Measurements from ENCODE around the gene ERC2.

The ERC2 gene

DNA sequence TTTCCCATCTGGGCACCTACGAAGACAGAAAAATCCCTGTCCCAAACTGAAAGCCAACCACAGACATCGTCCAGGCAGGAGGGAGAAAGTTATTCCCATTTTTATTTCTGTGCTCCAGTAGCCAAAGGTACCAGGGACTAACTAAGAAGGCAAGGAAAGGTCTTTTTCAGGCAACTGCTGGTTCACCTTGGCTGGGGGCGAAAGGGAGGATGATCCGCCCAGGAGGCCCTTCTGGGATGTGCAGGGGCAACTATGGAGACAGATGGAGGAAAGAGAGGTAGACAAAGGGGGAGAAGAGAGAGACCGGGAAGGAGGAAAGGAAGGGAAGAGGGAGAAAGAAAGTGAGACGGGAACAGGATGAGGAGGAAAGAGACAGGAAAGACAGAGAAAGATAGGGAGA lies 994.5 kb downstream of the ERC2 start:
- H3K4me3 ChIP-seq (ENCODE audit: severe bottlenecking) = no peak overlapping the region
- H3K27ac ChIP-seq (ENCODE audit: poor library complexity, severe bottlenecking) = no peak overlapping the region
- peaks cover 8% of the 10 kb centered on the region for H3K4me1 ChIP-seq (ENCODE audit: insufficient read depth, poor library complexity, severe bottlenecking)
- ATAC-seq (ENCODE audit: low read depth) (no peak), DNase-seq (ENCODE audit: low spot score) (no peak)
- peaks cover 39% of the 10 kb centered on the region for H3K36me3 ChIP-seq (ENCODE audit: low read depth)
- no peaks in the 10 kb centered on the region for H3K27me3 ChIP-seq (ENCODE audit: insufficient read depth, poor library complexity, severe bottlenecking)
- H3K9me3 ChIP-seq (ENCODE audit: severe bottlenecking) = no peaks in the 10 kb centered on the region
- TF ChIP-seq, protein P1, sequence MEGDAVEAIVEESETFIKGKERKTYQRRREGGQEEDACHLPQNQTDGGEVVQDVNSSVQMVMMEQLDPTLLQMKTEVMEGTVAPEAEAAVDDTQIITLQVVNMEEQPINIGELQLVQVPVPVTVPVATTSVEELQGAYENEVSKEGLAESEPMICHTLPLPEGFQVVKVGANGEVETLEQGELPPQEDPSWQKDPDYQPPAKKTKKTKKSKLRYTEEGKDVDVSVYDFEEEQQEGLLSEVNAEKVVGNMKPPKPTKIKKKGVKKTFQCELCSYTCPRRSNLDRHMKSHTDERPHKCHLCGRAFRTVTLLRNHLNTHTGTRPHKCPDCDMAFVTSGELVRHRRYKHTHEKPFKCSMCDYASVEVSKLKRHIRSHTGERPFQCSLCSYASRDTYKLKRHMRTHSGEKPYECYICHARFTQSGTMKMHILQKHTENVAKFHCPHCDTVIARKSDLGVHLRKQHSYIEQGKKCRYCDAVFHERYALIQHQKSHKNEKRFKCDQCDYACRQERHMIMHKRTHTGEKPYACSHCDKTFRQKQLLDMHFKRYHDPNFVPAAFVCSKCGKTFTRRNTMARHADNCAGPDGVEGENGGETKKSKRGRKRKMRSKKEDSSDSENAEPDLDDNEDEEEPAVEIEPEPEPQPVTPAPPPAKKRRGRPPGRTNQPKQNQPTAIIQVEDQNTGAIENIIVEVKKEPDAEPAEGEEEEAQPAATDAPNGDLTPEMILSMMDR (IDR thresholded peaks at IDR 0.05; ENCODE audit: poor library complexity, severe bottlenecking) = no peak

DNA sequence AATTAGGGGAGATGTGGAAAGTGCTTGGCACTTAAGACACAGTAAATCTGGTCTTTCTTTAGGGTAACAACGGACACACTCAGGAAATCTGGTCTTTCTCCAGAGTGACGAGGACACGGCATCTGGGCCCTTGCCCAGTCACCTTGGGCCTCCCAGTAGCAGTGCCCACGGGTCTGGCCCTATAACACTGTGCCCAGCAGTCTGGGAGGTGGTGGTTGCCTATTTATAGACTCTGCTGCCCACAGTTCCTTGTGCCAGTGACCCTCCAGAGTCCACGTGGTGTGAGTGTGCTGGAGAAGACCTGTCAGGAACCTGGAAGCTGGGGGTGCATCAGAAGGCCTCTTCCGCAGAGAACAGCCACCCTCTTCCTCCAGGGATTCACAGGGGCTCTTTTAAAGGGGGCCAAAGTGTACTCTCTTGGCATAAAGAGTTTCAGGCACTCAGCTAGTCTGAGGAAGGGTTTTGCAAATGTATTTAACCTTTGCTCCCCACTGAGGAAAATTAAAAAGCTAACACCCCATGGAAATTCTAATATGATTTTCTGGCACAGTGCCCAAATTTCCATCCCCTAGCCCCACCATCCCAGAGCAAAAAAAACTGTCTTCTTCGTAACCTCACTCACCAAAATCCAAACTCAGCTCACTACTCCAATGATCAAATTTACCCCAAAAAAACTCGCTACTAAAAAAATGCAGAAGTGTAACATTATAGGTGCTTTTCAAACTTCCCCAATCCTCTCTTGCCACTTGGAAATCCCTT lies 996.6 kb downstream of the ERC2 start:
- H3K36me3 ChIP-seq (ENCODE audit: low read depth) = peaks cover 22% of the 10 kb centered on the region
- no peak overlapping the region for H3K27ac ChIP-seq (ENCODE audit: poor library complexity, severe bottlenecking)
- TF ChIP-seq, protein P1 (IDR thresholded peaks at IDR 0.05; ENCODE audit: poor library complexity, severe bottlenecking) = no peak
- DNase-seq (ENCODE audit: low spot score) = no peak
- ATAC-seq (ENCODE audit: low read depth) = no peak
- no peak overlapping the region for H3K4me3 ChIP-seq (ENCODE audit: severe bottlenecking)
- peaks cover 17% of the 10 kb centered on the region for H3K4me1 ChIP-seq (ENCODE audit: insufficient read depth, poor library complexity, severe bottlenecking)
- H3K27me3 ChIP-seq (ENCODE audit: insufficient read depth, poor library complexity, severe bottlenecking) = no peaks in the 10 kb centered on the region
- H3K9me3 ChIP-seq (ENCODE audit: severe bottlenecking) = no peaks in the 10 kb centered on the region

DNA sequence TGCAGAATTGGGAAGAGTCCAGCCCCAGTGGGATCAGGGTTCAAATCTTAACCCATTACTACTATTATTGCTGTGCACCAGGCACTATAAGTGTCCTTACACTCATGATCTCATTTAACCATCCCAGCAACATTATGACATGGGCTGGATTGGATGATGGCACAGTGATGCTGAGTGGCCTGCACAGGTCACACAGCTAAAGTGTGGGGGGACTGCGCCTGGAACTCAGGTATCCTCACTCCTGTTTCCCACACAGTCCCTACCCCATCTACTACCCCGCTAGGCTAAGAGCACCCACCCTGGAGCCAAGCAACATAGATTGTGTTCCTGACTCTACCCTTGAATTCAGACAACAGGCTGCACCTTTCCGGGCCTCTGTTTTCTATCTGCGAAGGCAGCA lies 997.2 kb downstream of the ERC2 start:
- Histone ChIP-seq H3K4me3 (ENCODE audit: severe bottlenecking) (no peak overlapping the region), H3K27me3 (ENCODE audit: insufficient read depth, poor library complexity, severe bottlenecking) (no peaks in the 10 kb centered on the region), H3K27ac (ENCODE audit: poor library complexity, severe bottlenecking) (no peak overlapping the region), H3K9me3 (ENCODE audit: severe bottlenecking) (no peaks in the 10 kb centered on the region), H3K36me3 (ENCODE audit: low read depth) (peaks cover 23% of the 10 kb centered on the region), H3K4me1 (ENCODE audit: insufficient read depth, poor library complexity, severe bottlenecking) (peaks cover 18% of the 10 kb centered on the region)
- TF ChIP-seq, protein P1 (IDR thresholded peaks at IDR 0.05; ENCODE audit: poor library complexity, severe bottlenecking) = no peak
- no peak for ATAC-seq (ENCODE audit: low read depth)
- DNase-seq (ENCODE audit: low spot score) = no peak

DNA sequence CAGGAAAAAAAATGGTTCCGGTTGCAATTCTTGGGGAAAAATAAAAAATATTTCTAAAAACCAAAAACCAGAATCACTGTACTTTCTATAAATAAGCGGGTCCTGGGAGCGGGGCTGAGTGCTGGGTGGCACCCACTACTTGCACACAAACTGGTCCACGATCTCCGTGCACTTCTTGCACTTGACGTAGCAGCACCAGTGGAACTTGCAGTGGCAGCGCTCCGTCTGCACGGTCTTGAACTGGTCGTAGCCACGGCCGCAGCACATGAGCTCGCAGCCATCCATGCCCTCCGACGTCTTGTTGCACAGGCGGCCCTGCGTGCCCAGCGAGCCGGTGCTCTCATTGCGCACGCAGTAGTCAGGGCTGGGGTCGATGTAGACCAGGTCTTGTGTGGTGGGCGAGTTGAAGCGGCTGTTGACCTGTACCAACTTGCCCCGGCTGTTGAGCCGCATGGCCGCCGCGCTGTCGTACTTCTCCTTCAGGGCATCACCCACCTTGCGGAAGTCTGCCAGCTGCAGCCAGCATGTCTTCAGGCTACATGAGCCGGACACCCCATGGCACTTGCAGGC lies 998.2 kb downstream of the ERC2 start:
- DNase-seq (ENCODE audit: low spot score) (no peak), ATAC-seq (ENCODE audit: low read depth) (no peak)
- Histone ChIP-seq H3K4me1 (ENCODE audit: insufficient read depth, poor library complexity, severe bottlenecking) (peaks cover 18% of the 10 kb centered on the region), H3K4me3 (ENCODE audit: severe bottlenecking) (no peak overlapping the region), H3K36me3 (ENCODE audit: low read depth) (peaks cover 28% of the 10 kb centered on the region), H3K27ac (ENCODE audit: poor library complexity, severe bottlenecking) (no peak overlapping the region), H3K9me3 (ENCODE audit: severe bottlenecking) (no peaks in the 10 kb centered on the region), H3K27me3 (ENCODE audit: insufficient read depth, poor library complexity, severe bottlenecking) (no peaks in the 10 kb centered on the region)
- TF ChIP-seq, protein P1 (IDR thresholded peaks at IDR 0.05; ENCODE audit: poor library complexity, severe bottlenecking) = no peak

DNA sequence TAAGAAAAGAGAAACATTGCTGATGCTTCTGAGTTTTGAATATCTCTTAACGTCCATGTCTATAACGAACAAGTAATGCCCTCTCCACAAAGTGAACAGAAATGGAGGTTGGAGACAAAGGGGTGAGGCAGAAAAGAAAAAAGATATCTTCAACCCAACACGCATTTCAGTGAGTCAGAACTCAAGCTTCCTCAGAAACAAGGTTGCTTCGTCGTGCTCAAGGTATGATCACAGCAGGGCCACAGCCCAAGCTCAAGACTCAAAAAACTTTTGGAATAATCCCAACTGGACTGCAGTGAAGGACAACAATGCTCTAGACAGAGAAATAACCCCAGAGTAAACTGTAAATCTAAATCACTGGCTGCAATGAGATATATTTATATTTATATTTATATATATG lies 1000.0 kb downstream of the ERC2 start:
- DNase-seq (ENCODE audit: low spot score) (no peak), ATAC-seq (ENCODE audit: low read depth) (peak; percentile 63; the same call in 2 of the 3 replicates)
- TF ChIP-seq, protein P1 (IDR thresholded peaks at IDR 0.05; ENCODE audit: poor library complexity, severe bottlenecking) = no peak
- H3K4me3 ChIP-seq (ENCODE audit: severe bottlenecking) = no peak overlapping the region
- H3K27me3 ChIP-seq (ENCODE audit: insufficient read depth, poor library complexity, severe bottlenecking) = no peaks in the 10 kb centered on the region
- no peaks in the 10 kb centered on the region for H3K9me3 ChIP-seq (ENCODE audit: severe bottlenecking)
- peaks cover 18% of the 10 kb centered on the region for H3K4me1 ChIP-seq (ENCODE audit: insufficient read depth, poor library complexity, severe bottlenecking)
- peaks cover 27% of the 10 kb centered on the region for H3K36me3 ChIP-seq (ENCODE audit: low read depth)
- H3K27ac ChIP-seq (ENCODE audit: poor library complexity, severe bottlenecking) = peak overlapping the region; percentile 36

All from RWPE2 (cell line).